Activated CD4-positive, CD25-positive, alpha-beta regulatory T cell treated with anti-CD3 and anti-CD28 coated beads, Interleukin-2, amount 50 U/mL, for 24 hours (primary cell): ENCODE results near the gene APC2.

Experiments
- ATAC-seq, 2 donors: fragments of 150-1000 bp; cut with Tn5 transposase; one replicate each; pipeline ENCODE4 v1.10.0; 2021; ENCODE audit warnings: mild to moderate bottlenecking in 1 of 2, moderate library complexity in 1 of 2

The APC2 gene

DNA sequence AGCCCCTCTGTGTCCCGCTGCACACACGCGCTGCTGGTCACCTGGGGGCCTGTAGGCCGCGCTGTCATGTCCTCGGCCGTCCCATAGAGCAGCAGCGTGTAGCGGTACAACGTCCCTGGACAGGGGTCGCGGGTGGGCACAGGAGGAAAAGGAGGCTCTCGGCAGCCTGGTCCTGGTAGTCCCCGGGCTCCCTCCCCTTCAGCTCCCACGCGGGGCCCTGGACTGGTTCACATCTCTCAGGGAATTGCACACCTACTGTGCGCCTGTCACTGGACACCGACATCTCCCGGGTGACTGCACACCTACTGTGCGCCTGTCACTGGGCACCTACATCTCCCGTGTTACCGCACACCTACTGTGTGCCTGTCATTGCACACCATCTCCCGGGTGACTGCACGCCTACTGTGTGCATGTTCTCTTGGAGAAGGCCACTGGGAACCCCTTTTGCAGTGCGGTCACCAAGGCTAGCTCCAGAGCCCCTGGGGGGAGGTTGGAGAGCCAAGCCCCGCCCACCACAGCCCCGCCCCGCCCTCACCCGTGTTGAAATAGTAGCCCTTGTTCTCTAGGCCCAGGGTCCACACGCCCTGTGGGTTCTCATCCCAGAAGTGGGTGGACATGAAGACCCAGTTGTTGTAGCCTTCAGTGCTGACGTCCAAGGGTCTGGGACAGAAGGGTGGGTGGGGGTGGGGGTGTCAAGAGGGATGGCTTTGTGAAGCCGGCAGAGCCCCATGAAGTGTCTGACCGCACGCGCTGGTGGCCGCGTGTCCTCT lies 32.6 kb downstream of the APC2 start:
- no peak for ATAC-seq

DNA sequence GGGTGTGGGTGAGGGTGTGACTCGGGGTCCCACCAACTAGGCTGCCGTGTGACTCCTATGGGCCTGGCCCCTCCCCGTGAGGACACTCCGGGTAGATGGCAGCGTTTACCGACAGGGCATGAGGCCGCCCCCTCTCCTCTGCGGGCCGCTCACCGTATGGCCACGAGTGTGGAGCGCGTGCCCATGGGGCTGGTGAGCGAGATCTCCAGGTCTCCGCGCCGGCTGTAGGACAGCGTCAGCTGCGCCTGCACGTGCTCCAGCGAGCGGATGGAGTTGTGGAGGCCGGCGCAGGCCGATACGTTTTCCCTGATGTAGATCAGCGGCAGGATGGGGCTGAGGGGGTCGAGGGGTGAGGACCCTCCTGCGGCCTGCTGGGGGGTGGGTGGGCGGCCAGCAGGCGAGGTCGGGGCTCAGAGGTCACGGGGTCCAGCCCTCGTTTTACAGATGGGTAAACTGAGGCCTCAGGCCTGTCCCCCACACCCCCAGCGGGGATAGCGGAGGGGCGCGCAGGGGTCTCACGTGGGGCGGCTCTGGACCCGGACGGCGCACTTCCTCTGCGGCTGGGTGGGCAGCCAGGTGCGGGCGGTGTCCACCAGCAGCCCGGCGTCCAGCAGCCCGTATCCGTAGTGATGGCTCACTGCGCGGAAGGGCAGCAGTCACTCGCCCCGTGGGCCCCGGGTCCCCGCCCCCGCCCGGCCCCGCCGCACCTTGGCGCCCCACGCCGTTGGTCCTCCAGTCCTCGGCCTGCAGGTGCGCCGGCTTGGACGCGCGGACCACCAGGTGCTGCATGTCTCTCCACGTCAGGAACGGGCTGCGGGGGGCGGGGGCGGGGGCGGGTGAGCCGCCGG lies 33.4 kb downstream of the APC2 start:
- no peak for ATAC-seq

DNA sequence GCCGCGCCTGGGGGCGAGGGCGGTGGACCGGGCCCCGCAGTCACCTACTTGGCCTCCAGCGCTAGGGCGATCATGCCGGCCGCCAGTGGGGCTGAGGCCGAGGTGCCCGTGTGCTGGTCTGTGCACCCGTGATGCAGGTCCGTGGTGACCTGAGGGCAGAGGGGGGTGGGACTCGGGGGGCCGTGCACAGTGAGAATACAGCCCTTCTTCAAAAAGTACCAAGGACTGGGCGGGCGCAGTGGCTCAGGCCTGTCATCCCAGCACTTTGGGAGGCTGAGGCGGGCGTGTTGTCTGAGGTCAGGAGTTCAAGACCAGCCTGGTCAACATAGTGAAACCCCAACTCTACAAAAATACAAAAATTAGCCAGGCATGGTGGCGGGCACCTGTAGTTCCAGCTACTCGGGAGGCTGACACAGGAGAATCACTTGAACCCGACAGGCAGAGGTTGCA lies 34.1 kb downstream of the APC2 start:
- ATAC-seq = no peak

DNA sequence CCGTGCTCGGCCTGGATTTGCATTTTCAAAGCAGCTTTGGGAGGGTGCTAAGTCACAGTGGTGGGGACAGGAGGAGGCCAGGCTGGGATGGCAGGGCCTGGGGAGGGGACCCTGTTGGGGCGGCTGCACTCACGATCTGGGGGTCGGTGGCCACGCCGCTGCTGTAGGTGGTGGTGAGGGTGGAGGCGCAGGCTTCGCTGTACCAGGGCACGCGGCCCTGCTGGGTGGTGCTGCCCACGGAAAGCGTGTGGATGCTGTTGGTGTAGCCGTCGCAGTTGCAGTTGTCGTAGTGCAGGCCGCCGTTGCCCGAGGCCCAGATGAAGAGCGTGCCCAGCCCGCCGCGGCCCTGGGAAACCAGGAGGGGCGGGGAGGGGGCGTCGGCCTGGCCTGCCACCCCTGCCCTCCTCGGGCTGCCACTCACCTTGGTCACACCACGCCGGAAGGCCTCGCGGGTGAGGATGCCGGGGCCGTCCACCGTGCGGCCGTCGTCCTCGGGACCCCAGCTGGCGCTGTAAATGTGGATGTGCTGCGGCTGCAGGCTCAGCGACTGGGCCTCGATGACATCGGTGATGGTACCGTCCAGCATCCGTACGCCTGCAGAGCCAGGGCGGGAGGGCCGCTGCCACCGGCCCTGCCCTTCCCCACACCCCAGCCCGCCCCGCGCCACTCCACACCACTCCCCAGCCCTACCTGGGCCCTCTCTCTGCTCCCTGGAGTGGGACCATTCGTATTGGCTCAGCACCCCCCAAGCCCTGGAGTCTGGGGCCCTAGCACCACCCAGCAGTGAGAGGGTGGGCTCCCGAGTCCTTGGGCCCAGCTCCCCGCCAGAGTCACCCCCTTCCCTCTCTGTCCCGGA lies 37.0 kb downstream of the APC2 start:
- ATAC-seq = no peak

DNA sequence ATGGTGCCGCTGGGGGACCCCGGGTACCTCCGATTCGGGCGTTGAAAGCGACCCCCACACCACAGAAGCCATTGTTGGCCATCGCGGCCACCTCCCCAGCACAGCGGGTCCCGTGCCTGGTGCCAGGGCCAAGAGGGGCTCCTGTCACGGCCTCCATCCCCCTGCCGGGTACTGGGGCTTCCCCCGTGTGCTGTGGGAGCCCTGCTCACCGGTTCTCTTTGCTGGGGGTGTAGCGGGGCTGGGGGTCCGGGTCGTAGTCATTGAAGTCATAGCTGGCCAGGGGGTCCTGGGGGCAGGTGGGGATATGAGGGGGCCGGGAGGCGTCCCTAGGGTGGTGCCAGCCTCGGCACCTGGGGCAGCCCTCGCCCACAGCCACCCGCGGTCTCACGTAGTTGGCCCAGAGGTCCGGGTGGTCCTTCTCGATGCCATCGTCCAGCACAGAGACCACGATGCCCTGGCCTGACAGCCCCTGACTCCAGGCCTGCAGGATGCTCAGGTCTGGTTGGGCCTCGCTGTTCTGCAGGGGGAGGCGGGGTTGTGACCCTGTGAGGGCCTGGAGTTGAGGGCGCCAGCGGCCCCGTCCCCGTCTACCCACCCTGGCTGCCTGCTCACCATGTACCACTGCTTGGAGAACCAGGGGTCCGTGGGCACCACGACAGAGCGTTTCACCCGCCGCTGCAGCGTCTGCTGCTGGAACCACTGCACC lies 37.8 kb downstream of the APC2 start:
- no peak for ATAC-seq

DNA sequence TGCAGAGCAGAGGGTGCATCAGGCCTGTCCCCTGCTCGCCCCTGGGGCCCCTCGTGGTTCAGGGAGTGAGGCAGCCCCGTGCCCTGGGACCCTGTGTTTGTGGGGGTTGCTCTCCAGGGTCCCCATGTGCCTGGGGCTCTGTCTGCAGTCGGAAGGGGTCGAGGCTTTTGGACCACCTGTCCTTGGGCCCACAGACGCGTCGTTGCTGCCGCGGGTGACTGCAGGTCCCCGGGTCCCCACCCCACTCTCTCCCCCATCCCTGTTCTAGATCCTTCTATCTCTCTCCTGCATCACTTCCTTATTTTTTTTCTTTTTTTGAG lies 38.3 kb downstream of the APC2 start:
- no peak for ATAC-seq

DNA sequence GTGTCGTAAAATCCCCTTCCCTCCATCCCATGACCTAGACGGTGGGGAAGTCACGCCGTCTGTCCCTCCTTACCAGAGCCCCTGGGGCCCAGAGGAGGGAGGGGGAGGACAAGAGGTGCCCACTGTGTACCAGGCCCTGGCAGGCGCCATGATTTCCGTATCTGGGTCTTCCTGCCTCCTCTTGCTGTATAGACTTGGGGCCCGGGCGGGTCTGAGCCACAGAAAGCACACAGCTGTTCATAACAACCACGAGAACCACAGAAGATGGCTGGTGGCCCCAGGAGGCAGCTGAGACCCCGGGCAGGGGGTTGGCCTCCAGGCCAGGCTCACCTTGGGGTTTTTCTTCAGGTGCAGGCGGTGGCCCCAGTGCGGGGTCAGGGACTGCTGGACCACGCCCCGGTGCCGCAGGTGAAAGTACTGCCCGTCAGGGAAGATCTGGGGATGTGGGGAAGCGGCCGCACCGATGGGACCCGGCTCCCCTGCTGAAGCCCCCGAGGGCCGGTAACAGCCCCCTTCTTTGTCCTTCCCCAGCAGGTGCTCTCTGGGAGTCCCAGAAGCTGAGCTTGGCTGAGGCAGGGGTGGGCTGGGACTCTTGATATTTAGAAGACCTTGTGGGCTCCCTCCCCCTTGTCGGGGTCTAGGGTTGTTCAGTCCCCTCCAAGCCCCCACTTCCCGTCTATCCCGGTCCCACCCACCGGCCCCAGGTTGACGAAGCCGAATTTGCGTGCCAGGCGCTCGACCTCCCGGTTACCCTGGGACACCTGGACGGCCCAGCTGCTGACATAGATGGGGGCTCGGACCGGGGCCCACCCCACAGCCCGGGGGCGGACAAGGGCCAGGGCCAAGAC lies 39.8 kb downstream of the APC2 start:
- ATAC-seq = no peak

DNA sequence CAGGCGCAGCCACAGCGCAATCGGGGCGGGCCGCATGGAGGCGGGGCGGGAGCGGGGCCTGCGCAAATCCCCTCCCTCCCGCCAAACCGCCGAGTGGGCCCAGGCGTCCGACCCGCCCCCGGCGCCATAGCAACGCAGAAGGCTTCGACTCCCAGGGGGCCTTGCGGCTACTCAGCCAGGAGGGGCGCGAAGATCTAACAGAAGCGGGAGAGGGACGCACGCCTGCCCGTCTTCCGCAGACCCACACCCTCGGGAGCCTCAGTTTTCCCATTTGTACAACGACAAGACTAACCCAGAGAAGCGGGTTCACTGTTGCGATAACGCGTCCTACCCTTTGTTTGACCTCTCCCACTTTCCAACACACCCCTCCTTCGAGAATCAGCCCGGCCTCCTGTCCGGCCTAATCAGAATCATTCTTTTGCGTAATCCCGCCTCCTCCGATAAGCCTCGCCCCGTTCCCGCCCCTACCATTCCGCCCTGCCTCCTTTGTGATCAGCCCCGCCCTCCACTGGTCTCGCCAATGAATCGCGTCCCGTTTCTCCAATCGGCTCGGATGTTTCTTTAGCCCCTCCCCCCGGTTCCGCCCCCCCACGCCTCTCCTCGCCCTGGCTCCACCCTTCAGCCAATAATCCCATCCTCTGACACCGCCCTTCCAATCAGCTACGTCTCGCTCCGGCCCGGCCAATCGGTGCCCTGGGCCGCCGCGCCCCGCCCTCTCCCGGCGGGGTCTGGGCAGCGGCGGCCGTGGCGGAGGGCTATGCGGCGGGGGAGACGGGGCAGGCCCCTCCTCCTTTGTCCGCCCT lies 40.6 kb downstream of the APC2 start, which contains the start of gene PCSK4:
PCSK4 (minus strand) TSS at position 40 of the 803 bp plus-strand sequence; CDS start at position 36, 4 bp downstream.
- ATAC-seq = peak; percentile 90 to 91

DNA sequence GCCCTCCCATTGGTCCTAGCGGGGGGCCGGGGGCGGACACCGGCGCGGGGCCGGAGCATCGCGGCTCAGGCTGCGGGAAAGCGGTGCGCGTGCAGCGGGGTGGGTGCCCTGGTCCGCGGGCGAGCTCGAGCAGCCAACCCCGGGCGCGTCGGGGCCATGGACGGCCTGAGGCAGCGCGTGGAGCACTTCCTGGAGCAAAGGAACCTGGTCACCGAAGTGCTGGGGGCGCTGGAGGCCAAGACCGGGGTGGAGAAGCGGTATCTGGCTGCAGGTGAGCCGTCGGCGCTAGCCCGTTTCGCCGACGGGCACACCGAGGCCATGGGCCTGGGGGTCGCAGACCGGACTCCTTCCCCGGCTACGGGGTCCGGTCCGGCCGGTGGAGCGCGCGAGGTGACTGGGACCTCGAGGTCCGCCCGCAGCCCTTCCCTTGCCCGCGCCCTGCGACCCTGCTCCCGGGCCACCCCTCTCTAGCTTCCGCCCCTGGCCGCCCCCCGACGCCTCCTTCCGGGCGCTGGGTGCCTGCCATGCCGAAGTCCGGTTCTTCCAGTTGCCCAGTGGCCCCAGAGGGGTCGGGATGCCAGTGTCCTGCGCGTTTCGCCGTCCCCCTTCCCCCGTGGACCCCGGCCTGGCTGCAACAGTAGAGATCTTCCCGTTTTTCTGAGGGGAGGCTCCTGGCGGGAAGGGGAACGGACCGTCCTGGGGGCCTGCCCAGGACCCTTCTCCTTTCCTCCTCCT lies 41.4 kb downstream of the APC2 start, which contains the start of gene REEP6:
REEP6 (plus strand) TSS at position 68 of the 735 bp plus-strand sequence; CDS start at position 157, 89 bp downstream.
- no peak for ATAC-seq

DNA sequence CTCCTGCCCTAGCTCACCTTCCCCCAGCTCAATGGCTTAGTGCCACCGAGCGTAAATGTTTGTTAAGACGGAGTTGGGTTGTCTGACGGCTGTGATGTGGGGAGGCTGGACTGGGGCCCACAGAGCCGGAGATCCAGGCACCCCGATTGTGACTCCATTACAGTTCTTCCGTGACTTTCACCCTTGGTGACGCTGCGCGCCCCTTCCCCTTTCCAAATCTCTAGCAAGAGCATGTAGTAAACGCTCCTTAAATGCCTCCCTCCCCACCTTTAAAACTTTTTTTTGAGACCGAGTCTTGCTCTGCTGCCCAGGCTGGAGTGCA lies 41.9 kb downstream of the APC2 start:
- no peak for ATAC-seq

DNA sequence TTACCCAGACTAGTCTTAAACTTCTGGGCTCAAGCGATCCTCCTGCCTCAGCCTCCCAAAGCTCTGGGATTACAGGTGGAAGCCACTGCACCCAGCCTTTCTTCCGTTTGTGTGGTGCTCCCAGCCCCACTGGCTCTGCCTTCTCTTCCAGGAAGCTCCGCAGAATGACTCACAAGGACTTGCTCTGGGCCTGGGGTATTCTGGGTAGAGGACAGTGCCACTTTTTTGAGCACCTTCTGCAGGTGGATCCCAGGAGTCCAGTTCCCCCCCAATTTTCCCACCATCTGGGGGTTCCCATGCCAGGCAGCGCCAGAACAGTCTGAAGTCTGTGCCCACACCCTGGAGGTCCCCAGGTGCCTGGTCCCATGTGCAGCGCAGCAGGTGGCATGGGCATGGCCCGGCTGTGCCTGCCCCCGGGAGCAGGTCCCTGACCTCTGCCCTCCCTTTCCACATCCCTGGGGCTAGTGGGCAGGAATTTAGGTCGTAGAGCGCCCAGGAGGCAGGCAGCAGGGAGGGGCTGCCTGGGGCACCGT lies 42.6 kb downstream of the APC2 start:
- ATAC-seq = no peak

DNA sequence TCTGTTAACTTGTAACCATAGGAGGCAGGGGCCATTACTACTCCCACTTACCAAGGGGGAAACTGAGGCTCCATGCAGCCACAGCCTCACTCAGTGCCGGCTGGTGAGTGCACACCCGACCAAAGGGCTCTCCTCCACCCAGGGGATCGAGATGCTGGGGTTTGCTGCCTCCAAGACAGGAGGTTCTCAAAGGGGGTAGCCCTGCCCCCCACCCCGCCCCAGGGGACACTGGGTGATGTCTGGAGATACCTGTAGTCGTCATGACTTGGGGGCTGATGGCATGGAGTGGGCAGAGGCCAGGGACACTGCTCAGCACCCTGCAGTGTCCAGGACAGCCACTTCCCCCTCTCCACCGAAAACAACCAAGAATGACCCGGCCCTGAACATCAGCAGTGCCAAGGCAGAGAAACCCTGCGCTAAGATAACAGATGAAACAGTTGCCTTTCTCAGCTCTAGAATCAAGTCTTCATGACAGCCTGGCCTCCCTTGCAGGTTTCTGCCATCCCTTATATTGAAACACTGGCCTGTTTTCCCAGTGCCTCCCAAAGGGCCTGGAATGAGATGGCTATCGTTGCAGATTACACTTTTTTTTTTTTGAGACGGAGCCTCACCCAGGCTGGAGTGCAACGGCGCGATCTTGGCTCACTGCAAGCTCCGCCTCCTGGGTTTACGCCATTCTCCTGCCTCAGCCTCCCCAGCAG lies 44.3 kb downstream of the APC2 start:
- no peak for ATAC-seq

DNA sequence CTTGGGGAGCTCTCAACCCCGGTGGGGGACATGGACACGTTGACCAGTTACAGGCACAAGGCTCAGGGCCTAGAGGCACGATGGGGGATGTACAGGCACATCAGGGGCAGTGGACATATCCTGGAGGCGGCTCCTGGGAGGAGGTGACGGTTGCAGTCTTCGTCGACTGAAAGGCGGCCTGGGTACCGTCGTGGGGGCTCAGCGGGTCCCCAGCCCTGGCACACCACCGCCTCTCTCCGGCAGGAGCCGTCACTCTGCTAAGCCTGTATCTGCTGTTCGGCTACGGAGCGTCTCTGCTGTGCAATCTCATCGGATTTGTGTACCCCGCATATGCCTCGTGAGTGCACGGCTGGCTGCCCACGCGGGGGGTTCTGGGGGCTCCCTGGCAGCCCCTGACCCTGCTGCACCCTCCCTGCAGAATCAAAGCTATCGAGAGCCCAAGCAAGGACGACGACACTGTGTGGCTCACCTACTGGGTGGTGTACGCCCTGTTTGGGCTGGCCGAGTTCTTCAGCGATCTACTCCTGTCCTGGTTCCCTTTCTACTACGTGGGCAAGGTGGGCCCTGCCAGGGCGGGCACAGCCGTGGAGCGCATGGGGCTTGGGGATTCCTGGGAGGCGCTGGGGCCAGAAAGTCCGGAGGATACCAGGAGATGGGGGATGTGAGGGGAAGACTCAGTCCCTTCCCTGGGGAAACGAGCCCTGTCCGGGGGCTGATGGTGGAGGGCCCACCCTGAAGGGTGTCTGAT lies 45.3 kb downstream of the APC2 start:
- ATAC-seq = no peak

DNA sequence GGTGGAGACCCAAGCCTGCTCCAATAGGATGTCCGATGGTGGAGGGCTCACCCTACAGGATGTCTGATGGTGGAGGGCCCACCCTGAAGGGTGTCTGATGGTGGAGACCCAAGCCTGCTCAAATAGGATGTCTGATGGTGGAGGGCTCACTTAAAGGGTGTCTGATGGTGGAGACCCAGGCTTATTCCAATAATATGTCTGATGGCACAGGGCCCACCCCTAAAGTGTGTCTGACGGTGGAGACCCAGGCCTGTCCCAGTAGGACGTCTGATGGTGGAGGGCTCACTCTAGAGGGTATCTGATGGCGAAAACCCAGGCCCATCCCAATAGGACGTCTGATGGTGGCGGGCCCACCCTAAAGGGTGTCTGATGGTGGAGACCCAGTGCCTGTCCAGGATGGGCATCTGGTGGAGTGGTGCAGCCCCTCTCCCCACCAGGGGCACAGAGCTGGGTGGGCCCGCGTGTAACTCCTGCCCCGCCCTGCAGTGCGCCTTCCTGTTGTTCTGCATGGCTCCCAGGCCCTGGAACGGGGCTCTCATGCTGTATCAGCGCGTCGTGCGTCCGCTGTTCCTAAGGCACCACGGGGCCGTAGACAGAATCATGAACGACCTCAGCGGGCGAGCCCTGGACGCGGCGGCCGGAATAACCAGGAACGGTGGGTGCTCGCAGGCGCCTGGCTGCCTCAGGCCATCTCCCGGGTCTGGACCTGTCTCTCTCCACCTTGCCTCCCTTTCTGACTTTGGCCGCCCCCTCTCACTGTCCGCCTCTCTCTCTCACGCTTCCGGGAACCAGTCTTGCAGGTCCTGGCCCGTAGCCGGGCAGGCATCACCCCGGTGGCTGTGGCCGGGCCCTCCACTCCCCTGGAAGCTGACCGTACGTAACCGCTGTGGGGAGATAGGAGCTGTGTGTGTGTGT lies 46.1 kb downstream of the APC2 start:
- ATAC-seq = no peak

DNA sequence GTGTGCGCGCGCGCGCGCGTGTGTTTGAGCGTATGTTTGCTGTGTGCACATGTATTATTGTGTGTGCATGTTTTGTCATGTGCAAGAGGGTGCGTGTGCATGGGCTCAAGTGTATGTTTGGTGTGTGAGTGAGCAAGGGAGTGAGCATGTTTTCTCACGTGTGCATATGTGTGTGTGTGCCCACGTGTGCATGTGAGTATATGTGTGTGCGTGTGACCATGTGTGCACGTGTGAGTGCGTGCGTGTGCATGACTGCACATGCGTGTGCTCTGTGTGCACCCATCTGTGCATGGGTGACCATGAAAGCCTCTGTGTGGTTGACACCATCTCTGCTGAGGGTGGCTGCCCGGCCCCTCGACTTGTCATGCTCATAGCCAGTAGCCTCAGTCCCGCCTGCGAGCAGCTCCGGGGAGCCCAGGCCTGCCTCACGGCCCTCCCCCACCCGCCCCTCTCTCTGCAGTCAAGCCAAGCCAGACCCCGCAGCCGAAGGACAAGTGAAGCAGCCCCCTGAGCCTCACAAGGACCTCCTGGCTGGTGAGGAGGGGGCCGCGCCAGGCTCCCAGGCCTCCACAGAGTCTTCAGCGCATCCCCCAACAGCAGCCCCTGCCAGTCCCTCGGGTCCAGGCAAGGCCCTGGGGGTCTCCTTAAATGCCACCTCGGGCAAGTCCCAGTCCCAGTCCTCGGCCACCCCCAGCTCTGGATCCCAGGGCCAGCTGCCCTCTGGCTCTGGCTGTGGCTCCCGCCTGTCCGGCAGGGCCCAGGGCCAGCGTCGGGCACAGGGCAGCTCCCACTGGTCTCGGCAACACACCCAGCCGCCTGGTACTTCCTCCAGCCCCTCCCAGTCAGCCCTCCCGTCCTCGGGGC lies 47.0 kb downstream of the APC2 start:
- no peak for ATAC-seq
